Natural killer cell (primary cell): ENCODE measurements around the gene NDST1. TPM values are rescaled to one million over a fixed set of nuclear protein-coding genes. Genes with fewer than 3 reads are reported as not detected.

Source experiments
- ATAC-seq, 3 donors: fragments of 150-1000 bp in 2 of 3; fragments of 200-7000 bp in 1 of 3; cut with Tn5 transposase; 1 replicate in 1 of 3; 2 replicates in 2 of 3; pipeline ENCODE4 v1.10.0; 2021; ENCODE audit warnings: mild to moderate bottlenecking in 2 of 3, moderate library complexity in 2 of 3
- DNase-seq, 2 donors: peaks; one replicate each; pipeline versions ENCODE4 v3.0.0 to v3.0.0-alpha.2; 2013 to 2021; ENCODE audit warnings: mixed read lengths in 1 of 2
- H3K27ac ChIP-seq: one replicate; pipeline ENCODE4 v1.5.1; 2013; ENCODE audit warnings: mild to moderate bottlenecking, low read length
- H3K27me3 ChIP-seq: one replicate; pipeline ENCODE4 v1.6.1; 2013; ENCODE audit warnings: low read length; ENCODE audit not compliant: control insufficient read depth, insufficient read depth
- H3K36me3 ChIP-seq: one replicate; pipeline ENCODE4 v1.6.1; 2013; ENCODE audit warnings: low read length; ENCODE audit not compliant: control insufficient read depth, insufficient read depth
- H3K4me1 ChIP-seq: one replicate; pipeline ENCODE4 v1.6.1; 2013; ENCODE audit warnings: low read length; ENCODE audit not compliant: control insufficient read depth, insufficient read depth
- H3K4me3 ChIP-seq: one replicate; pipeline ENCODE4 v1.5.1; 2013; ENCODE audit warnings: low read length
- H3K9me3 ChIP-seq: one replicate; pipeline ENCODE4 v1.6.1; 2013; ENCODE audit warnings: low read length; ENCODE audit not compliant: control insufficient read depth, insufficient read depth
- H3K27ac Mint-ChIP-seq, 2 donors: one replicate each; pipeline ENCODE4 v1.8.0; 2022; ENCODE audit warnings: mild to moderate bottlenecking in 2 of 2, mixed read lengths in 2 of 2, moderate library complexity in 1 of 2
- H3K27me3 Mint-ChIP-seq, 2 donors: one replicate each; pipeline ENCODE4 v1.8.0; 2022; ENCODE audit warnings: low read depth in 2 of 2, mixed read lengths in 2 of 2
- H3K36me3 Mint-ChIP-seq: one replicate; pipeline ENCODE4 v1.8.0; 2022; ENCODE audit warnings: mixed read lengths
- H3K4me1 Mint-ChIP-seq, 2 donors: one replicate each; pipeline ENCODE4 v1.8.0; 2022; ENCODE audit warnings: mixed read lengths in 2 of 2
- H3K4me3 Mint-ChIP-seq: one replicate; pipeline ENCODE4 v1.8.0; 2022; ENCODE audit warnings: mild to moderate bottlenecking, moderate library complexity, mixed read lengths
- H3K9me3 Mint-ChIP-seq, 2 donors: one replicate each; pipeline ENCODE4 v1.8.0; 2022; ENCODE audit warnings: mixed read lengths in 2 of 2
- WGBS: methylation state at CpG from one replicate; pipeline ENCODE4 v1.1.7; 2013; ENCODE audit warnings: missing lambda C conversion rate; ENCODE audit not compliant: insufficient coverage; 5-methylcytosine and 5-hydroxymethylcytosine counted together
- intact Hi-C: fragments of 100-400 bp; cut with micrococcal nuclease; formaldehyde crosslinking; loops from one replicate; pipeline ENCODE4 v1.14.2; 2022
- total RNA-seq, 4 donors: library from RNA; stranded (reverse); fragments of 120-200 nt in 1 of 4; gene quantifications; one replicate each; pipeline versions ENCODE4 v1.2.3 to v1.2.4, GENCODE V29; 2013 to 2022
- TF ChIP-seq, protein P1 (sequence below): fragments of 200-600 bp; IDR thresholded peaks from one replicate; pipeline ENCODE4 v1.8.0; 2022; ENCODE audit warnings: antibody characterized with exemption

NDST1 gene
- total RNA-seq, 3 donors from 2014 or later (not counting 1 experiment from before 2014, with no cell fraction given): 2.8 to 12.3 (median 4.3) TPM

DNA sequence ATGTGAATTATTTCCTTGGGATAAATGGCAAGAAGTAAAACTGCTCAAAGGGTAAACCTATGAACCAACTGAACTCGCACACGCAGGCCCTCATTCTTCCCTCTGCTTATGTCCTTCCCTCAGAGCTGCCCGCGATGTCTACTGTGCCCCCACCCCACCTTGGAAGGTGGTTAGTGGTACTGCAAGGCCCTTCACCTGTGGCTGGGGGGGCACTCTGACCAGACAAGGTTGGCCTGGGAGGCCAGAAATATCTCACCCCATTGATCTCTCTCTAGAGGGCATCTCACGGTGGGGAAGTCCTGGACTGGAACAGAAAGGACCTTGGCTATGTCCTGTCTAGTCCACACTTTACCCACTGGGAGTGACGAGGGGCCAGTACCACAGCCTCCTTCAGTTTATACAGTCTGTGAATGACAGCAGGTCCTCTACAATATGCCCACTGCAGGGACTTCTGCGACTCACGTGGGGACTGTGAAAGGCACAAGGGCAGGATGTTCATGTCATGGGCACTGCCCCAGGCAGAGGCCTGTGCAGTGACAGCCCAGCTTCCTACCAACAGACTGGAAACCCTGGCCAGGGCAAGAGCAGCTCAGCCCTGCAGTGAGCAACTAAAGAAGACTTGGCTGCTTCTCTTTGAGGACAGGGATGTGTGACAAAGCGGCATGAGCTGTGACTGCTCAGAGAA, 75.8 kb downstream of the NDST1 start:
- no peak overlapping the region for H3K27ac Mint-ChIP-seq
- H3K9me3 Mint-ChIP-seq: no peaks in the 10 kb centered on the region
- no peaks in the 10 kb centered on the region for H3K36me3 ChIP-seq
- H3K4me3 ChIP-seq: no peak overlapping the region
- no peaks in the 10 kb centered on the region for H3K36me3 Mint-ChIP-seq
- H3K4me3 Mint-ChIP-seq: no peak overlapping the region
- no peak for DNase-seq
- H3K4me1 Mint-ChIP-seq: no peaks in the 10 kb centered on the region
- H3K27me3 ChIP-seq: peaks cover 2% of the 10 kb centered on the region
- intact Hi-C loops: no loop called here
- no peaks in the 10 kb centered on the region for H3K9me3 ChIP-seq
- WGBS: 88% methylated on average over 9 of the region's 9 CpGs
- TF ChIP-seq, protein P1, sequence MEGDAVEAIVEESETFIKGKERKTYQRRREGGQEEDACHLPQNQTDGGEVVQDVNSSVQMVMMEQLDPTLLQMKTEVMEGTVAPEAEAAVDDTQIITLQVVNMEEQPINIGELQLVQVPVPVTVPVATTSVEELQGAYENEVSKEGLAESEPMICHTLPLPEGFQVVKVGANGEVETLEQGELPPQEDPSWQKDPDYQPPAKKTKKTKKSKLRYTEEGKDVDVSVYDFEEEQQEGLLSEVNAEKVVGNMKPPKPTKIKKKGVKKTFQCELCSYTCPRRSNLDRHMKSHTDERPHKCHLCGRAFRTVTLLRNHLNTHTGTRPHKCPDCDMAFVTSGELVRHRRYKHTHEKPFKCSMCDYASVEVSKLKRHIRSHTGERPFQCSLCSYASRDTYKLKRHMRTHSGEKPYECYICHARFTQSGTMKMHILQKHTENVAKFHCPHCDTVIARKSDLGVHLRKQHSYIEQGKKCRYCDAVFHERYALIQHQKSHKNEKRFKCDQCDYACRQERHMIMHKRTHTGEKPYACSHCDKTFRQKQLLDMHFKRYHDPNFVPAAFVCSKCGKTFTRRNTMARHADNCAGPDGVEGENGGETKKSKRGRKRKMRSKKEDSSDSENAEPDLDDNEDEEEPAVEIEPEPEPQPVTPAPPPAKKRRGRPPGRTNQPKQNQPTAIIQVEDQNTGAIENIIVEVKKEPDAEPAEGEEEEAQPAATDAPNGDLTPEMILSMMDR: no peak
- H3K27me3 Mint-ChIP-seq: peaks cover 8 to 24% of the 10 kb centered on the region in 2 donors
- H3K4me1 ChIP-seq: no peaks in the 10 kb centered on the region
- H3K27ac ChIP-seq: no peak overlapping the region
- ATAC-seq: no peak

DNA sequence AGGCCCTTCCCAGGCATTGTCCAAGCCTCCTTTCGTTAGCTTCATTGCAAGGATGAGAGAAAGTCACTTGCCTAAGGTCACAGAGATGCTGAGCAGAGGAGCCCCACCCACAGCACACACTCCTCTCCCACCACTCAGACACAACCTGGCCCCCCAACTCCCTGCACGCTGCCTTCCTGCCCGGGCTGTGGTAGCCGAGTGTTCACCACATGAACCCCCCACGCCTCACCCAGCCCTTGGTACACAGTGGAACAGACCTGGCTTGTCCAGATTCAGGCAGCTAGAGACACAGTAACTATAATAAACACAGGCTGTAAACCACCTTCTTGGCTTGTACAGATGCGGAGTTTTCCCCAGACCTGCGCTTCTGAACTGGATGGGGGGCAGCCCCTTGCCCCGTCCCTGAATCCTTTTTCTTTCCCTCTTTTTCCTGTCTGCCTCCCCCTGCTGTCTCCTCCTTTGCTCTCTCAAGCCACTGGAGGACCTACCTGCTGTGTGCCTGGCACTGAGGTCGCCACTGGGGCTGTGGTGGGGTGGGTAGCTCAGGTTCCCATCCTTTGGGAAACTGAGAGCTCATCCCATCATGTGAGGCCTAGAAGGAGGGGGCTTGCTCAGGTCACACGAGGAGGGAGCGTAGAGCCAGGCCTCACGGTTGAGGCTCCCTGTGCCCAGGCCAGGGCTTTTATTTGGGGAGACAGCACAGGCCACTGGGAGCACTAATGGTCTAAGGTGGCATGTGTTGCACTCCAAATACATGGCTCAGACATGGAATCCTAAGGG, 76.8 kb downstream of the NDST1 start:
- Histone ChIP-seq H3K9me3 (no peaks in the 10 kb centered on the region), H3K27me3 (peaks cover 2% of the 10 kb centered on the region), H3K36me3 (no peaks in the 10 kb centered on the region), H3K4me1 (no peaks in the 10 kb centered on the region), H3K4me3 (no peak overlapping the region), H3K27ac (no peak overlapping the region)
- Mint-ChIP-seq H3K9me3 (no peaks in the 10 kb centered on the region), H3K27ac (no peak overlapping the region), H3K27me3 (peaks cover 8 to 24% of the 10 kb centered on the region in 2 donors), H3K36me3 (no peaks in the 10 kb centered on the region), H3K4me1 (no peaks in the 10 kb centered on the region), H3K4me3 (no peak overlapping the region)
- intact Hi-C loops: no loop called here
- no peak for DNase-seq
- TF ChIP-seq, protein P1: no peak
- no peak for ATAC-seq
- WGBS: 81% methylated on average over 12 of the region's 12 CpGs

DNA sequence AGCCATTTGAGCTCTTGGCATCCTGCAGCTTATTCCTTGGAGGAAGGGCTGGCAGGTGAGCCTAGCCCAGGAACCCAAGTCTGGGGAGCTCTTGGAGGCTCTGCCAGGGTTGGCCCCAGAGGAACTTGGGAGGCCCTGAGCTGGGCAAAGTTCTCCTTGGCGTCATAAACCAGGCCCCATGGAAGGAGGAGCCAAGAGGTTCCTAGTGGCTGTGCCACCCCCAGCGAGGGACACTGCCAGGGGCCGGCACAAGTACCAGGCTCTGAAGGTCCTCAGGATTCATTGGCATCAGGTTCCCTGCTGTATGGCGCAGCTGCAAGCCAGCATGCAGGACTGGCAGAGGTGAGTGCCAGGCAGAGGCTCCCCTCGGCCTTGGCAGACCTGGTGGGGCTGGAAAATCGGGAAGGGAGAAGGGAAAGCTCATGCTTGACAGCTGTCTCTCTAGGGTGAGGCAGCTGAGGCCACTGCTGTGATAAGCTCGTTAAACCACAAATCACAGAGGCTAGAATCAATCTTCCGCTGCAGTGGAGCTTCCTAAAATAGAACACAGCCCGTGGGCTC, 77.9 kb downstream of the NDST1 start:
- Mint-ChIP-seq H3K4me1 (no peaks in the 10 kb centered on the region), H3K9me3 (no peaks in the 10 kb centered on the region), H3K27me3 (peaks cover 6 to 17% of the 10 kb centered on the region in 2 donors), H3K4me3 (no peak overlapping the region), H3K36me3 (no peaks in the 10 kb centered on the region), H3K27ac (no peak overlapping the region)
- Histone ChIP-seq H3K9me3 (no peaks in the 10 kb centered on the region), H3K27ac (no peak overlapping the region), H3K27me3 (peaks cover 2% of the 10 kb centered on the region), H3K4me1 (no peaks in the 10 kb centered on the region), H3K36me3 (no peaks in the 10 kb centered on the region), H3K4me3 (no peak overlapping the region)
- 58% methylated on average over 9 of the region's 9 CpGs for WGBS
- intact Hi-C loops: no loop called here
- ATAC-seq: no peak
- TF ChIP-seq, protein P1: no peak
- DNase-seq: no peak
